Measurements from ENCODE around the gene RPS6KA2.

DNA sequence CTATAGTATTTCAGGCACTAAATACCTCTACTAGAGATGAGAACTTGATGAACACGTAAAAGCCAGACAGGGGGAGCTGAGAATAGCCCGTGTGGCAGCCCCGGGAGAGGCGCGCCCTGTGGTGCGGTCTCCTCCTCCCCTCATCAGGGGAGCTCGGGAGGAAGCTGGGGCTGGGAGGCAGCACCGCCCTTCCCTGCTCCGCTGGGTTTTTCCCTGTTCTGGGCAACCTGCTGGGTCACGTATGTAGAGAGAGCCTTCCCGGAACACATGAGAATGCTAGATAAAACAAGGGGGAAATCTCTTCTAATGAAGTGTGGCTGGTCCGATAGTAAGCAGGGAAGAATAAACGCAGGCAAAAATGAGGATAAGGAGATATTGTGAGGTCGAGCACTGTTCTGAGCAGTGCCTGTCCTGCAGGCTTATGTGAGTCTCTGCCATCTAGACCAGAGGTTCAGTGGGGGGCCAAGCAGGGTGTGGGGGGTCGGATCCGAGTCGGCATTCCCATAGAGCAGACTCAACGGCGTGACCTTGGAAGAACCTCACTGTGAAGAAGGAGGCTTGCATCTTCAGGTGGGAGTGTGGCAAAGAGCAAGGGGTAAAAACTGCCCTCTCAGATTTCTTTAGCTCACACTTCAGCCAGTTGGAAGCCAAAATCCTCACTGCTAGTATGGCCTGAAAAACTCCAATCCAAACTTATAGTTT lies 13.4 kb upstream of the RPS6KA2 start:
- TF ChIP-seq EP300 (IDR thresholded peaks at IDR 0.05) (no peak), POLR2AphosphoS5 (IDR thresholded peaks at IDR 0.05) (no peak)
- TF ChIP-seq, protein P1, sequence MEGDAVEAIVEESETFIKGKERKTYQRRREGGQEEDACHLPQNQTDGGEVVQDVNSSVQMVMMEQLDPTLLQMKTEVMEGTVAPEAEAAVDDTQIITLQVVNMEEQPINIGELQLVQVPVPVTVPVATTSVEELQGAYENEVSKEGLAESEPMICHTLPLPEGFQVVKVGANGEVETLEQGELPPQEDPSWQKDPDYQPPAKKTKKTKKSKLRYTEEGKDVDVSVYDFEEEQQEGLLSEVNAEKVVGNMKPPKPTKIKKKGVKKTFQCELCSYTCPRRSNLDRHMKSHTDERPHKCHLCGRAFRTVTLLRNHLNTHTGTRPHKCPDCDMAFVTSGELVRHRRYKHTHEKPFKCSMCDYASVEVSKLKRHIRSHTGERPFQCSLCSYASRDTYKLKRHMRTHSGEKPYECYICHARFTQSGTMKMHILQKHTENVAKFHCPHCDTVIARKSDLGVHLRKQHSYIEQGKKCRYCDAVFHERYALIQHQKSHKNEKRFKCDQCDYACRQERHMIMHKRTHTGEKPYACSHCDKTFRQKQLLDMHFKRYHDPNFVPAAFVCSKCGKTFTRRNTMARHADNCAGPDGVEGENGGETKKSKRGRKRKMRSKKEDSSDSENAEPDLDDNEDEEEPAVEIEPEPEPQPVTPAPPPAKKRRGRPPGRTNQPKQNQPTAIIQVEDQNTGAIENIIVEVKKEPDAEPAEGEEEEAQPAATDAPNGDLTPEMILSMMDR (IDR thresholded peaks at IDR 0.05): peak in 1 of 4 experiments; percentile 21

Measured in gastroesophageal sphincter (tissue), 3 donors.